ENCODE results near the gene PROSER2. TPM values are rescaled to one million over a fixed set of nuclear protein-coding genes. Genes with fewer than 3 reads are reported as not detected.

Gene PROSER2
- total and polyA plus RNA-seq, 4 donors: 6.5 to 24.9 (median 9.9) TPM

- Histone ChIP-seq H3K9me3 (ENCODE audit: control insufficient read depth in 4 of 4, low read length in 3 of 4) (no peaks in the 10 kb centered on the region), H3K36me3 (ENCODE audit: control insufficient read depth in 4 of 4, insufficient read depth in 3 of 4, low read depth in 1 of 4, low read length in 3 of 4) (no peaks in the 10 kb centered on the region), H3K27ac (ENCODE audit: low read depth in 1 of 2, low read length in 2 of 2) (no peak overlapping the region), H3K4me3 (ENCODE audit: low read depth in 1 of 3, low read length in 3 of 3) (no peak overlapping the region), H3K4me1 (ENCODE audit: control insufficient read depth in 4 of 4, insufficient read depth in 4 of 4, low read length in 3 of 4) (no peaks in the 10 kb centered on the region), H3K27me3 (ENCODE audit: control insufficient read depth in 4 of 4, insufficient read depth in 4 of 4, low read length in 3 of 4) (no peaks in the 10 kb centered on the region), H3K9ac (ENCODE audit: low read depth in 1 of 2, low read length in 2 of 2) (no peak overlapping the region)
- 95% methylated on average over 16 of the region's 16 CpGs for WGBS
- no peak for DNase-seq (ENCODE audit: low spot score)
- TF ChIP-seq YY1 (IDR thresholded peaks at IDR 0.05) (no peak), ATF3 (IDR thresholded peaks at IDR 0.05) (no peak), FOXA2 (IDR thresholded peaks at IDR 0.05) (no peak), HNF4A (conservative IDR thresholded peaks at IDR 0.05) (no peak), TAF1 (conservative IDR thresholded peaks at IDR 0.05) (no peak), CTCF (IDR thresholded peaks at IDR 0.05; ENCODE audit: low read depth, low read length, missing input control) (no peak), RAD21 (IDR thresholded peaks at IDR 0.05) (no peak), ZBTB33 (IDR thresholded peaks at IDR 0.05) (no peak), RXRA (IDR thresholded peaks at IDR 0.05) (no peak), MAX (IDR thresholded peaks at IDR 0.05) (no peak), GABPA (IDR thresholded peaks at IDR 0.05 in 1 of 2, conservative IDR thresholded peaks at IDR 0.05 in 1 of 2) (no peak), HNF4G (IDR thresholded peaks at IDR 0.05) (no peak), EGR1 (IDR thresholded peaks at IDR 0.05; ENCODE audit: low read depth in 2 of 2) (no peak), REST (IDR thresholded peaks at IDR 0.05) (no peak)
Measured at GRCh38 chr10:11804336-11804735, 18.8 kb upstream of the PROSER2 start.

GRCh38 chr10:11805792-11806191 lies 17.4 kb upstream of the PROSER2 start:
- no peaks in the 10 kb centered on the region for H3K36me3 ChIP-seq (ENCODE audit: control insufficient read depth in 4 of 4, insufficient read depth in 3 of 4, low read depth in 1 of 4, low read length in 3 of 4)
- H3K4me1 ChIP-seq (ENCODE audit: control insufficient read depth in 4 of 4, insufficient read depth in 4 of 4, low read length in 3 of 4): no peaks in the 10 kb centered on the region
- 94% methylated on average over 4 of the region's 4 CpGs for WGBS
- no peak overlapping the region for H3K9ac ChIP-seq (ENCODE audit: low read depth in 1 of 2, low read length in 2 of 2)
- DNase-seq (ENCODE audit: low spot score): no peak
- H3K27me3 ChIP-seq (ENCODE audit: control insufficient read depth in 4 of 4, insufficient read depth in 4 of 4, low read length in 3 of 4): no peaks in the 10 kb centered on the region
- H3K4me3 ChIP-seq (ENCODE audit: low read depth in 1 of 3, low read length in 3 of 3): no peak overlapping the region
- H3K27ac ChIP-seq (ENCODE audit: low read depth in 1 of 2, low read length in 2 of 2): no peak overlapping the region
- no peaks in the 10 kb centered on the region for H3K9me3 ChIP-seq (ENCODE audit: control insufficient read depth in 4 of 4, low read length in 3 of 4)
- no peak for TF ChIP-seq MAX (IDR thresholded peaks at IDR 0.05)
- TF ChIP-seq EGR1 (IDR thresholded peaks at IDR 0.05; ENCODE audit: low read depth in 2 of 2): no peak
- no peak for TF ChIP-seq YY1 (IDR thresholded peaks at IDR 0.05)
- no peak for TF ChIP-seq RXRA (IDR thresholded peaks at IDR 0.05)
- no peak for TF ChIP-seq ZBTB33 (IDR thresholded peaks at IDR 0.05)
- no peak for TF ChIP-seq ATF3 (IDR thresholded peaks at IDR 0.05)
- TF ChIP-seq REST (IDR thresholded peaks at IDR 0.05): no peak
- TF ChIP-seq NR2F2 (IDR thresholded peaks at IDR 0.05): no peak
- no peak for TF ChIP-seq HNF4A (conservative IDR thresholded peaks at IDR 0.05)

Measured in liver (tissue), 9 donors.